Left kidney (tissue), 2 donors: ENCODE measurements around the gene EXOC6B. TPM values are rescaled to one million over a fixed set of nuclear protein-coding genes. Genes with fewer than 3 reads are reported as not detected.
"Not testable (repeated sequence)": the region's sequence is repeated elsewhere in the genome, so short reads cannot be mapped to it uniquely, and the experiment has no call there.

ENCODE experiments used
- DNase-seq: peaks from one replicate; pipeline ENCODE4 v3.0.0-alpha.2; 2013
- polyA plus RNA-seq: library from polyadenylated mRNA; unstranded; fragments of 120-200 nt; gene quantifications from one replicate; pipeline ENCODE4 v1.2.1, GENCODE V29; 2013; ENCODE audit not compliant: insufficient read length

EXOC6B gene
- polyA plus RNA-seq, 1 donor, result 25.0 TPM

DNA sequence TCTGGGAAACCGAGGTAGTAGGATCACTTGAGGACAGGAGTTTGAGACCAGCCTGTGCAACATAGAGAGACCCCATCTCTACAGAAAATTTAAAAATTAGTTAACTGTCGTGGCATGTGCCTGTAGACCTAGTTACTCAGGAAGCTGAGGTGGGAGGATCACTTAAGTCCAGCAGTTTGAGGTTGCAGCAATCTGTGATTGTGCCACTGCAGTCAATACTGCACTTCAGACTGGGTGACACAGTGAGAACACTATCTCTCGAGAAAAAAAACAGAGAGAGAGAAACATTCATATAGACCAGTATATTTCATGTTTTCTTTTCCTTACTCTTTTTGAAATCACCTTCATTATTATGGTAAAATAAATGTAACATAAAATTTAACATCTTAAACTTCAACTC, 387.5 kb downstream of the EXOC6B start:
- DNase-seq, result no peak

DNA sequence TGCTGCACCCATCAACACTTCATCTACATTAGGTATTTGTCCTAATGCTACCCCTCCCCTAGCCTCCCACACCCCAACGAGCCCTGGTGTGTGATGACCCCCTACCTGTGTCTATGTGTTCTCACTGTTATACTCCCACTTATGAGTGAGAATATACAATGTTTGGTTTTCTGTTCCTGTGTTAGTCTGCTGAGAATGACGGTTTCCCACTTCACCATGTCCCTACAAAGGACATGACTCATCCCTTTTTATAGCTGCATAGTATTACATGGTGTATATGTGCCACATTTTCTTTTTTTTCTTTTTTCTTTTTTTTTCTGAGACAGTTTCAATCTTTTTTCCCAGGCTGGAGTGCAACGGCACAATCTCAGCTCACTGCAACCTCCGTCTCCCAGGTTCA, 394.1 kb downstream of the EXOC6B start:
- DNase-seq, result no peak

DNA sequence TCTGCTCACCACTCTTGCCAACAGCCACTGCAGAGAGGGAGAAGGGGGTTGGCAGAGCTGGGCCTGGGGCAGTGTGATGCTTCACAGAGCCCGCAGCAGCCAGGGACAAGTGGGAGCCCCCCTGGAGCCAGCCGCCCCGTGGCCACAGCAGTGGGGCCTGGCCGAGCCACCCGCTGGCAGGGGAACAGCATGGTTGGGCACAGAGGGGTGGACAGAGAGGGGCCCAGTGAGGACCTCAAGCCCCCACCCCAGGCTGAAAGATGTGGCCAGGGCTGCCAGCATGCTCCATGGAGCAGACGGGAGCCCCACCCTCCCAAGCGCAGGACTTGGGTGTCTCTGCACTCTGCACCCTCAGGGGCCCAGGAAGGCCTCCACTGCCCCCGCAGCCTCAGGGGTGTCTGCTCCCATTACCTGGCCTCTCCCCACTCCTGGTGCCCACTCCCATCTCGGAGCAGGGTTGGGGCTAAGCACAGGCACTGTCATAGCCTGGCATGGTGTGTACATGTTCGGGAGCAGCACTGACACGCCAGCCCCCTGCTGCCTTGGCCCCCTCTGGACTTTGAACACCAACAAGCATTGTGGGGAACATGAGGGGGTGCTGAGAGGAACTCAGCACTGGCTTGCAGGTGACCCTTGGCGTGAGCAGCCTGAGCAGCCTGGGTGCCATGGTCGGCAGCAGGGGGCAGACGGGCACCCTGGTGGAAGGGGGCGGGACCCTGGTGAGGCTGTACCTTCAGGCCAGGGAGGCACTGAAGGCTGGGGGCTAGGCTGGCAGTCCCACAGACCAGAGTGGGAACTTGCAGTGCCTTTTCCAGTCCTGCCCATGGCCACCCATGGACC, 398.6 kb downstream of the EXOC6B start:
- no peak for DNase-seq

DNA sequence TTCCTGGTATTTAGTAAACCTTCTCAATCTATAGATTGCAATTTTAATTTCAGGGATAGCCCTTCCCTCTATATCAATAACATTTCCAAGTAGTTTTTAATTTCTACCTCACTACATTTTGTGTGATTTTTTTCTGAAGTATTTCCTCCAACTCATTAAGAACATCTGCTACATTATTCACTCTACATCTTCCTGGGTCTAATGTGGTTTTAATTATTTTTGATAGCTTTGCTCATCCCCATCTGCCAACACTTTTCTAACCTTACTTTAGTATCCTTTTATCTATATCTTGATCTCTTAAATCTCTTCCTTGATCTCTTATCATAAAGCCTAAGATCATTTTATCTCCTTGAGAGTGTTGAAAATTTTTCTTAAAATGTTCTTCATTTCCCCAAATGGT, 399.8 kb downstream of the EXOC6B start:
- no peak for DNase-seq

DNA sequence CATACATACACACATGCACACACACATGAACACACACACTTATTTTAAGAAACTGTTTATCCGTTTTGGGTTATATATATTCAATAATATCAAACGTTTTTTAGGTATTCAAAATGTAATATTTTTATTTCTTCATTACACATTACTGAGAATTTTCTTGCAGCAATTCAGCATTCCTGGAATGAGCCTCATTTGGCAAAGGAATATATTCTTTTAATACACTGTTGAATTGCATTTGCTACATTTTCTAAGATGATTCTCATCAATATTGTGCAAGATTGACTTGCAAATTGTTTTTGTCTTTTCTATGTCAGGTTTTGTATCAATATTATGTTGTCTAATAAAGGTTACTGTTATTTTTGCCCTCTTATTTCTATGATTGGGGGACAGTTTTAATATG, 402.1 kb downstream of the EXOC6B start:
- no peak for DNase-seq

DNA sequence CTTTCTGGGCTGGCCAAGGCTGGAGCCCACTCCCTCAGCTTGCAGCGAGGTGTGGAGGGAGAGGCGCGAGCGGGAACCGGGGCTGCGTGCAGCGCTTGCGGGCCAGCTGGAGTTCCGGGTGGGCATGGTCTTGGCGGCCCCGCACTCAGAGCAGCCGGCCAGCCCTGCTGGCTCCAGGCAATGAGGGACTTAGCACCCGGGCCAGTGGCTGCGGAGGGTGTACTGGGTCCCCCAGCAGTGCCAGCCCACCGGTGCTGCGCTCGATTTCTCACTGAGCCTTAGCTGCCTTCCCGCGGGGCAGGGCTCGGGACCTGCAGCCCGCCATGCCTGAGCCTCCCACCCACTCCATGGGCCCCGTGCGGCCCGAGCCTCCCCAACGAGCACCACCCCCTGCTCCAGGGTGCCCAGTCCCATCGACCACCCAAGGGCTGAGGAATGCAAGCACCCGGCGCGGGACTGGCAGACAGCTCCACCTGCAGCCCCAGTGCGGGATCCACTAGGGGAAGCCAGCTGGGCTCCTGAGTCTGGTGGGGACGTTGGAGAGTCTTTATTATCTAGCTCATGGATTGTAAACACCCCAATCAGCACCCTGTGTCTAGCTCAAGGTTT, 404.0 kb downstream of the EXOC6B start:
- DNase-seq, result not testable (repeated sequence)

DNA sequence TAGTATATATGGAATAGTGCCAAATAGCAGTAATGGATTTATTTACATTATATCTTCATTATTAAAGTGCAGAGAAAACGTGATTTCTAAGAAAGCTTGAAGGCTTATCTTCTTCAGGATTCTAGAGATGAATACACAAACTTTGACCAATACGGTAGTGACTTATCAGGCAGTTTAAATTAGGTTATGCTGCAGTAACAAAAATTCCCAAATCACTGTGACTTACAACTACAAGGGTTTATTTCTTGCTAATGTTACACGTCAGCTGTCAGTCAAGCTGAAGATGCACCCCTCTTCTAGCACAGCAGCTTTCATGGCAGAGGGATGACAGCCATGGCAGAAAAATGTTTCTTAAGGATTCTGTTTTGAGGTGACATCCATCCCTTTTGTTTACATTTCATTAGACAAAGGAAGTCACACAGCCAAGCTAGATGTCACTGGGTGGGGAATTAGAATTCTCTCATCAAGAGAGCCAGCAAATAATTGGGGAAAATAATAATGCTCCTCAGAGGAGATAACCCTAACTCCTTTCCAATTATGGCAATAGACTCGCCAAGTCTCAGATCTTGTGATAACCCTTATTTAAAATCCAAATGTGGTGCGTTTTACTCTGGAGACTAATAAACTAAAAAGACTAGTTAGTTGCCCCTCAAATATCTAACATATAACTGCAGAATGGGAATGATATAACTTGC, 409.9 kb downstream of the EXOC6B start:
- DNase-seq, result no peak

DNA sequence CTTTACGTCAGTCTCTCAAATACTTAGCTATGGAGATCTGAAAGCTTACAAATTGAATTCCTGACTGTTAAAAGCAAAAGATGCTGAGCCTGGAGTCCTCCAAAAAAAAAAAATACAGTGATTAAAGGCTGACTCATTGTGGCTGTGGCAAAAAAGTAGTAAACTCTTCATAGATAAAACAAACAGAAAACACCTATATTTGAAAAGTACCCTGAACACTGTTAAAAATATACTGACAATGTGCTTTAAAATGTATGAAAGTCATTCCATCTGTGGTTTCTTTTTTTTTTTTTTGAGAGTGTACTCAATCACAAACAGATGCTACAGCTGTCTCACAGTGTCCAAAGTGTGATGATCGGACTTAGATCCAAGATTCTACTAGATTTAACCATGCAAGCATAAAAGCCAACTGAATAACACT, 410.6 kb downstream of the EXOC6B start:
- no peak for DNase-seq

DNA sequence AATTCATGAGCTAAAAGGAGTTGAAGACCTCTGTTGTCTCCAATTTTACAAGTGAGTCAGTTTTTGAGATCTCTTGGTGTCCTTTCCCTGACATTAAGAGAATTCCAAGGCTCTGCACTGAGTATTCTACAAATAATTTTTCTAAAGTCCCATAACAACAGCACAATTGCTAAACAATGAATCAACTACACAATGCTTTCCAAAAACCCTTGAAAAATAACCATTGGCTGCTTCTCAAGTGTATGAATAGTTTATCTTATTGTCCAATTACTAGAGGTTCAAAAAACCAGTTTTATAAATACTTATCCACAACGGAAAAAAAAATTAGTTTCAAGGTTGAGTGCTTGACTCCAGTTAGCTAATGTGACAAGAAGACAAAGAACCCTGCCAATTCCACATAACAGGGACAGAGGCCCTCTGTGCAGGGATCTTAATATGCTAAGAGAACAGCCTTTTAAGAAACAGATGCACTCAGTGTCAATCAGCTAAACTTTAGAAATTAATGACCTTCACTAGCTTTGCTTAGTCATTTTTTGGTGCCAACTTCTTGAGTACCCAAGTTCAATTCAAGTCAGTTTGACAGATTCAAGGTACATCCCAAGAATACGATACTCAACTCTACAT, 411.6 kb downstream of the EXOC6B start:
- no peak for DNase-seq

DNA sequence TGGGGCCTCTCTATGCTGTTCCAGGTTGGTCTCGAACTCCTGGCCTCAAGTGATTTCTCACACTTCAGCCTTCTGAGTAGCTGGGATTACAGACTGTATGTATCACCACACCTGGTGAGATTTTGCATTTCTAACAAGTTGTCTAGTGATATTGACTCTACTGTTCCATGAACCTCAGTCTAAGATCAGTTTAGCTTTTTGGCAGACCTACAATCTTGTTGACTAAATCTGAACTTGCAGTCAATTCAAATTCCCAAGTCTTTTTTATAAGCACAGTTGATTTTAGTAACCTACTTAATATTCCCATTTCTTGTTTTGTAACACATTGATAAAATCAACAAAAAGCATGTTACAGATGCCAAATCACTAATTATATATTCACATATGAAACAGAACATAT, 412.1 kb downstream of the EXOC6B start:
- no peak for DNase-seq

DNA sequence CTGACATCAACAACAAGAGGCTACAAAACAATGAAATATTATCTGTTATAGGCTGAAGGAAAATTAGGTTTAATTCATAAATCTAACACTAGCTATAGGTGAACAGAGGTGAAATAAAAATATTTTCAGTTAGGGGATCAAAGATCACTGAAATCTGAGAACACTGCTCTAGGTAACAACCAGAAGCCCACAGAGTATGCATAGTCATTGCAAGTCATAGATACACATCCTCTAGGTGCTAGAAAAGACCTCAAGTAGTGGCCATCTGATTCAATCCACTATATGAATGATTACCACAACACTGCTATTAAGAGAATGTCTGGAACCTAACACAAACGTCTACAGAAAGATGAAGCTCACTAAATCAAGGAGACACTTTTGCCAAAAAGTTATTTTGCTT, 413.6 kb downstream of the EXOC6B start:
- no peak for DNase-seq

DNA sequence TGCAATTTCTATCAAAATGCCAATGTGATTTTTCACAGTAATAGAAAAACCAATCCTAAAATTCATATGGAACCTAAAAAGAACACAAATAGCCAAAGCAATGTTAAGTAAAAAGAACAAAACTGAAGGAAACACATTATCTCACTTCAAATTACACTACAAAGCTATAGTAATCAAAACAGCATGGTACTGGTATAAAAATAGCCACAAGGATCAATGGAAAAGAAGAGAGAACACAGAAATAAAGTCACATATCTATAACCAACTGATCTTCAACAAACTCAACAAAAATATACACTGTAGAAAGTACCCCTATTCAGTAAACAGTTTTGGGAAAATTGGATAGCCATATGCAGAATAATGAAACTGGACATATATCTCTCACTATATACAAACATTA, 426.0 kb downstream of the EXOC6B start:
- no peak for DNase-seq

DNA sequence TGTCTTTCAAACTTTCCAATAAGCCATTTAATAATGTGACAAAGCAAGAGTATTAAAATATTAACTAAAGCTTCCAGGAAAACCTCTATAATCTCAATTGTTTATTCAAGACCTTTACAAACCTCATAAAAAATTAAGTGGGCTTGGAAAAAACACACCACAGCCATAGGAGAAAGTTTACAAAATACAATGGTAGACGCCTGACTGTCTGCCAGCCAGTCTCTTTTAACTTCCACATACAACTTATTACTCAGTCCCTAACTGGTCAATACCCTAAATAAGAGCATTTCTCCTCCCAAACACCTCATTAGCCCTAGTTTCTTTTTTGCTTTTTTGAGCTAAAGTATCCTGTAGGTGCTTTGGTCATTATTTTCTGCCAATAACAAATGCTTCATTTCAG, 430.7 kb downstream of the EXOC6B start:
- no peak for DNase-seq

DNA sequence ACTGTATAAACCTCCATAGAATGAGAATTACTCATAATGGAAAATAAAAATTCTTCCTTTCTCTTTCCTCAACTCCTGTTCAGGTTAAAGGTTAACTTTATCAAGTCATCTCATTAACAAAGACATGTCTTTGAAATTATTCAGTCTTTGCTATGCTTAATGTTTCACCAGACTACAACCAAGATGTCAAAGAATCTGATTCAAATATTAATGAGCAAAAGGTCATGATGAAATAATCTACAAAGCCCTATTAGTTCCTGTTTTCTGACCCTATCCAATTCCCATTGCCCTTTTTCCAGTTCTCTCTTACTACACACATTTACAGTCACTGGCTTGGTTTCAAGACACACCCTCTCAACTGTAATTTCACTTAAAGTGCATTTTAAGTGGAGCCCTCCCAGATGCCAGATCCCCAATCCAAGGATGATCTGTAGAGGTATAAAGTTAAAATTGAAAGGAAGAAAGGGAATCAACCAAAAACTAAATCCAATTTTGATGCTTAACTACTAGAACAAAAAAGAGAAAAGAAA, 431.2 kb downstream of the EXOC6B start:
- DNase-seq, result no peak

DNA sequence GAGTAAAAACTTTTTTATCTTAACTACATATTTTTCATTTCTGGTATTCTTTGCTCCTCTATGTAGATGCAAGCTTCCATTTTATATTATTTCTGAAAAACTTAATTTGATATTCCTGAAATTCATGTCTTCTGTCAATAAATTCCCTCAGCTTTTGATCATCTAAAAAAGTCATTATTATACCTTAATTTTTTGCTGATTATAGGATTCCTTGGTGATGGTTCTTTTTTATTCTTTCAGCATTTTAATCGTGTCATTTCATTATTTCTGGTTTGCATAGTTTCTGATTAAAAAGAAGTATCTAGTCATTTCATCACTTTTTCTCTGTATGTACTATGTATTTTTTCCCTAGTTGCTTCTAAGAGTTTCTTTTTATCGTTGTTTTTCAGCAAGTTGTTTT, 436.4 kb downstream of the EXOC6B start:
- no peak for DNase-seq

DNA sequence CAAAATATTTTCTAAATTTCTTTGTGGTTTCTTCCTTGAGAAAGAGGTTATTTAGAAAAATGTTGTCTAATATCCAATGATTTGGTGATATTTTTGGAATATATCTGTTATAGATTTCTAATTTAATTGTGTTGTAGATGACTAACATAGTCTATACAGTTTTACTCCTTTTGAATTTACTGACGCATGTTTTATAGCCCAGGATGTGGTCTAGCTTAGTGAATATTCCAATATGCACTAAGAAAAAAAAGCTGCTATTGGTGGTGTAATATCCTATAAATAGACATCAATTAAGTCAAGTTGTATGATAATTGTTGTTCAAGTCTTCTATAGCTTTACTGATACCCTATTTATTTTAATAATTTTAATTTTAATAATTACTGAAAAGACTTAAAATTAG, 437.6 kb downstream of the EXOC6B start:
- no peak for DNase-seq

DNA sequence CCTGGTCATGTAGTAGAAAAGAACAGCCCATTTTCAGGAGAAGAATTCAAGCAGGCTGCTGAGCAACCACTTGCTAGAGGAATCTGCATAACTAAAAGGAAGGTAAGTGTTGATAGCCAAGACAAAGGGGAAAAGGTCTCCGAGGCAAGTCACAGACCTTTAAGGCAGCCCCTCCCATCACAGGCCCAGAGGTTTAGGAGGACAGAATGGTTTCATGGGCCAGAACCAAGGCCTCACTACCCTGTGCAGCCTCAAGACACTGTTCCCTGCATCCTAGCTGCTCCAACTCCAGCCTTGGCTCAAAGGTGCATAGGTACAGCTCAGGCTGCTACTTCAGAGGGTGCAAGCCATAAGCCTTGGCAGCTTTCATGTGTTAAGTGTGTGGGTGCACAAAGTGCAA, 439.5 kb downstream of the EXOC6B start:
- no peak for DNase-seq

DNA sequence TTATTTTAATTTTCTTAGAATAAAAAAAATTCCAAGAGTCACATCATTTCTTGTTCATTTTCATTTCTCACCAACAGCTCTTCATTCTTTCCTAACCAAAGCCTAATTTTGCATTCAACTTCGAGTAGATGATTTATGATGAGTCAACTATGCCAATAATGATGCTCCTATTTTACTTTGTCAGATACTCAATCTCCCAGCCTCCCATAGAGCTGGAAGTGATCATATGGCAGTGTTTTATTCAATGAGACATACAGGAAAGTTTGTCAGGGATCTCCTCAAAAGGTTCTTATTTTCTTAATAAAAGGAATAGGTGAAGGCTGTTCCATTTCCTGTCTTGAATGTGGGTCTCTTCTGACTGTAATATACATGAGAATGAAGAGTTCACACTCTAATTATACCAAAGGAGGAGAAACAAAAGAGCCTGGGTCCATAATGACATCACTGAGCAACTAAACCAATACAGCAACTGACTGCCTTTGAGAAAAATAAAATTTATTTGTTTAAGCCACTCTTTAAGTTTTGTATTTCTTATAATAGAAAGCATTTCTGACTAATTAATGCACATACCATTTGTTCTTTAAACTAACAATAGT, 447.0 kb downstream of the EXOC6B start:
- no peak for DNase-seq

DNA sequence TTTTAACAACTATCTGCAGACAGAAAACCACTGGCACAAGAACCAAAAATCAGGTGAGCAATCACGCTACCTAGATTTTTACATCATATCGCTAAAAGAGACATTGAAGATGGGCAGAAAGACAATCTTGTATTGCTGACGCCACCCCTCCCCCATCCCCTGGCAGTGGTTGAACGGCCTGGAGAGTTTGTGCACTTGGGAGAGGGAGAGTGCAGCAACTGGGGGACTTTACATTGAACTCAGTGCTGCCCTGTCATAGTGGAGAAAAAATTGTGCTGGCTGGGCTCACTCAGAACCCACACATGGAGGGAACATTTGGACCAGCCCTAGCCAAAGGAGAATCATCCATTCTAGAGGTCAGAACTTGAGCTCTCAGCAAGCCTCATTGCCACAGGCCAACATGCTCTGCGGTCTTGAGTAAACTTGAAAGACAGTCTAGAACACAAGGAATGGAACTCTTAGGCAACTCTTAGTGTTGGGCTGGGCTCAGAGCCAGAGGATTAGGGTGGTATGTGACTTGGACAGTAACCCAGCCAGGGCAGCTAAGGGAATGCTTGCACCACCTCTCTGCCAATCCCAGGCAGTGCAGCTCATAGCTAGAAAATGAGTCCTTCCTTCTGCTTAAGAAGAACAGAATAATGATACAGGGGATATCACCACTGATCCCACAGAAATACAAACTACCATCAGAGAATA, 458.2 kb downstream of the EXOC6B start:
- no peak for DNase-seq

DNA sequence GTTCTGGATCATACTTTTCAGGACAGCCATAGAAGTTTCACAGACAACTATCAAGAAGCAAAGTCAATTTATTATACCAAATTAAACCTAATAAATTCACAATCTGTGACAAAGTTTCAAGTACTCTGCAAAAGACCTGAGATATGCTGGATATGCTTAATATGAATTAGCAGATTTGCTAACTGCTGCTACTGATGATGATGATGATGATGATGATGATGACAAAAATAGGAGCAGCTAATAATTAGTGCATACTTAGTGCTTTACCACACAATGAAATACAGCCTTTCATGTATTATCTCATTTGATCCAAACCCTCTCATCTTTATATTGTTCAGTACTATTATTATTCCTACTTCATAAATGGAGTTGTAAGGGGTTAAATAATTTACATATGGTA, 462.4 kb downstream of the EXOC6B start:
- DNase-seq, result no peak

DNA sequence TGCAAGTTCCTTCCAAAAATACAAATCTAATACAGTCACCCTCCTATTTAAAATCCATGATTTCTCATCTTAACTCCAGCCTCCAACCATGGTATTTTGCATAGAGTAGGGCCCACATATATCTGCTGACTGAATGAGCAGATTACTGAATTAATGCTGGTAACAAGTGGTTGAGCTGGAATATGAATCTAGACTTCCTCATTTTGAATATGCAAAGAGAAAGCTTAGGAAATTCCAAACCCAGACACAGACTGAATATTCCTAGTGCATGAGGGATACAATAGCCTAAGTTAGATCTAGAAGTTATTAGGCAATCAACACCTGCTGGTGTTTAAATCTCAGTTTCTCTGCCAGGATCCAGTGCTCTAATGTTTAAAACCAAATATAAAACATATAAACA, 463.1 kb downstream of the EXOC6B start:
- no peak for DNase-seq

DNA sequence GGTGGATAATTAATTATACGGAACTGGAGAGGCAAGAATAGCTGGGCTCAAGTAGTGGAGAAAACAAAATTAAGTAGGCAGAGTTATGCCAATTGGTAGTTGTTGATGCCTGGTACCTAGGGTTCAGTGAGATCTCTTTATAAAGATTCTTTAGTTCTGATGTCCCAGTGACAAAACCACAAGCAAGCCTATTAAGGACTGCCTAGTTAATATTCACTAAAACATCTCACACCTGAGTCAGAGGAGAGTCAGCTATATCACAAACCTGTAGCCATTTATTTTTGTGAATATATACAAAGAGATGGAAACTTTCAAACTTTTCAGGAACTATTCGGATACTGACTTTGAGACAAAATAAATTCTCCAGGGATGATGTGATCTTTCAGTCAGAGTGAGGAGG, 464.3 kb downstream of the EXOC6B start:
- DNase-seq, result no peak
